Fibroblast of the conjunctiva (primary cell): ENCODE data around the gene CSF3R.

Experiments
- DNase-seq: peaks from one replicate; pipeline ENCODE4 v3.0.0-alpha.2; 2010; ENCODE audit warnings: low read depth

CSF3R gene

GRCh38 chr1:36457691-36458090, 25.0 kb downstream of the CSF3R start:
- no peak for DNase-seq

DNA sequence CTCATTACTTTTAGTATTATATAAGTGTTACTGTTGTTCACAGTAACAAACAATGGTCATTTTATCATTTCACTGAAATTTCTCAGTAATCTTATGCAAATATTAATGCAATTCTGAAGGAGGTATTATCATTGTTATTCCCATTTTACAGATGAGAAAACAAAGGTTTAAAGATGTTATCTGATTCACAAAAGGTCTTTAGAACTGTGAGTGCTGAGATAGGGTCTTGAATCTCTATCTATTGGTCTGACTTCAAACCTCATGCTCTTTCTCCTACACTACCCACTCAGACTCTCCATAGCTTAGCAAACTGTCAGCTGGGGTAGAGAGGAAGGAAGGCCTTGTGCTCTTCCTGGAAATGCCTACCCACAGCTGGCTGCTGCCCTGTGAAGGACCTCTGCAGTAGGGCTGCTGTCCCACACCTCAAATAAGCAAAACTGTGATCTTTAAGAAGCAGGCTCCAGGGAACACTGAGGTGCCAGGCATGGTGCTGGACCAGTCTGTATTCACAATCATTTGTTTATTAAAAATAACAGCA, 26.3 kb downstream of the CSF3R start:
- DNase-seq, result no peak

GRCh38 chr1:36455386-36455785, 27.3 kb downstream of the CSF3R start:
- DNase-seq, result no peak

DNA sequence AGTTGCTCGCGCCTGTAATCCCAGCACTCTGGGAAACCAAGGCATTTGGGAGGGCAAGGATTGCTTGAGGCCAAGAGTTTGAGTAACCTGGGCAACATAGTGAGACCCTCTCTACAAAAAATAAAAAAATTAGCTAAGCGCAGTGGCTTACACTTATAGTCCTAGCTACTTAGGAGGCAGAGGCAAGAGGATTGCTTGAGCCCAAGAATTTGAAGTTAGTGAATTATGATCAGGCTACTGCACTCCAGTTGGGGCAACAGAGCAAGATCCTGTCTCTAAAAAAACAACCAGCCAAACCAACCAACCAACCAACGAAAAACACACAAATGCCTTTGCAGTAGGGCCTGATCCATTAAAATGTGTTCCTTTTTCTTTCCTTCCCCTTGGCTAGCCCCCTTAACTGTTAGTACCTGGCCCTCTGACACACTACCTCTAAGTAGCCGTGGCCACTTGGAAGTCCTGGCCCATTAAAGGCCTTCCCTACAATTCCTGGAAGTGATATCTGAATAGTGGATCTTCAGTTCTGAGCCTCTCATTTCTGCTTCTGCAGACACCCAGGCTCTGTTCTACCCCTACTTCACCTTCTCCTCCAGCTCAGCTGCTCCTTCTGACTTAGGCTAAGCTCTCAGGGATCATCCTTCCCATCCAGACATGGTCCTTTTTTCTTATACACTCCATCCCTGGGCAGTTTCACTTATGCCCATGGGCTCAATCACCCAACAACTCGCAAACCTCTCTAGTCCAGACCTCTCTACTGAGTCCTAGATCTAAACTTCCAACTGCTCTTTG, 28.9 kb downstream of the CSF3R start:
- no peak for DNase-seq

DNA sequence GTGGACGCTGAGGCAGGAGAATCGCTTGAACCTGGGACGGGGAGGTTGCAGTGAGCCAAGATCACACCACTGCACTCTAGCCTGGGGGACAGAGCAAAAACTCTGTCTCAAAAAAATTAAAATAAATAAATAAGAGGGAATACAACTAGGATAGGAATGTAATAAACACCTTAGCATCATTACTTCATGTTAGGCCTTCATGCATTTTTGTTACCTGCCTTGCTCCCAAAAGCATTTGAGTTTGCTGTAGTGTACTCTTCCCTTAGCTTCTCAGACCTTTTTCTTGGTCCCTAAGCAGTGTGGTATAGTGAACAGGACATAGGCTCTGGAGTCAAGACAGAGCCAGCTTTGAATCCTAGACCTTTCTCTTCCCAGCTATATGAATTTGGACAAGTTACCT, 29.7 kb downstream of the CSF3R start:
- no peak for DNase-seq

- no peak for DNase-seq
Measured at GRCh38 chr1:36450919-36451305, 31.8 kb downstream of the CSF3R start.

DNA sequence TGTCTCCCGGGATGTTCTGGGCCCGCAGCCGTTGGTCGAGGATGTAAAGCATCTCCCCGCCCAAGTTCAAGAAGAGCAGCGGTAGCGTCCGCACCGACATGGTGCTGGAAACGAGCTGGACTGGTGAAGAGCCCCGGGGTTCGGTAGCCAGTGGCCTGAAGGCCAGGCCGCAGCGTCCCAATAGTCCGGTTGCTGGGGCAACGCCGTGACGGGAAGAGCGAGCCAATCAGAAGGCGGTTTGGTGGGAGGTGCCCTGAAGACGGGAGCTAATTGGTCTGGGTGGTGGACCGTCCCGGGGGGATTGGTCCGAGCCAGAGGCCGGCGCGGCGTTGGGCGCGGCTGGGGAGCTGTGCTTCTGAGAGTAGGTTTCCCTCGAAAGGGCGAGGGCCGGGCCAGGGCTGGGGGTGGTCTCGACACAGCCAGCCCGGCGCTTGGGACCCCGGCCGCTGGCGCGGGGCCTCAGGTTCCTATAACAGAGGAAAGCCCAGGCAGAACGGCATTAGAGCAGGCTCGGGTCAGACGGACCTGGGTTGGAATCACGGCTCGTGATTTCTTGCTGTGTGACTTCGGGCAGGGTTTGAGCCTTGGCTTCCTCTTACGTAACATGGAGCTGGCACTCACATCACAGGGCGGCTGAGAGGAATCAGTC, 32.3 kb downstream of the CSF3R start, which contains the start of gene OSCP1:
OSCP1 (minus strand) TSS at position 182 of the 649 bp plus-strand sequence; CDS start at position 100, 82 bp downstream.
- peak; percentile 96 for DNase-seq

DNA sequence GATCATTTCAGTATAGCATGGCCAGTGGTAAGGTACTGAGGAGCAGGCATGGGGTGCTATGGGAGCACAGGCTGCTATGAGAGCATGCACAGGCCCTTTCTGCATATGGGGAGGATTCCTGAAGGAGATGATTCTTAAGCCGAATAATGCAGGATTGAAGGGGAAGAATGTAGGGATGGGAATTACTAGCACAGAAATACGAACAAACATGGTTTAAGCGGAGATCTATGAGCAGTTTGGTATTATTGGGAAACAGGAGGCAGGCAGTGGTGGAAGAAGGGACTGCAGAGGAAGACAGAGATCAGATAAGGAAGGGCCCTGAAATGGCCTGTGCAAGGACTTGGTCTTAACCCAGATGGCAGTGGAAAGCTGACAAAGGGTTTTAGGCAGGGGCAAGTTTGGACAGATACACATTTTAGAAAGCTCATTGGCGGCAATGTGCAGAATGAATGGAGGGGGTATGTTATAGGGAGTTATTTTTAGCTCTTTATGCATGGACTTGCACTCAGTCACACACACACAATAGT, 34.1 kb downstream of the CSF3R start:
- no peak for DNase-seq

- no peak for DNase-seq
Measured at GRCh38 chr1:36447450-36447849, 35.3 kb downstream of the CSF3R start.

DNA sequence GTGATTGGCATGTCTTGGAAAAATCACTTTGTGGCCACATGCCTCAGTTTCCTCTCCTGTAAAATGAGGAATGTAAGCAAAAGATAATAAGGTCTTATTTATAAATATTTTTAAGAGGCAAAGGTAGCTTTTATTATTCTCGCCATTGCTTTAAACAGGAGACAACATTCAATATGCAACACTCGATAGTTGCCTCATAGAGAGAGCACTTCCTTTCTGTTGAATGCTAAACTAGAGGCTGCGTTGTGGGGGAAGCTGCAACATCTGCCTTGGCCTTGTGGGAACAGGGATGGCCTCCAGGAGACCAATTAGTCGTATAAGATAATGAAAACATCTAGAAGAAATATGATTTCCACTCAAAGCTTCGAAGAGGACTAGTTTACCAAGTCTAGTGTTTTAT, 36.0 kb downstream of the CSF3R start:
- DNase-seq, result no peak

GRCh38 chr1:36446271-36446670, 36.4 kb downstream of the CSF3R start:
- DNase-seq, result no peak

DNA sequence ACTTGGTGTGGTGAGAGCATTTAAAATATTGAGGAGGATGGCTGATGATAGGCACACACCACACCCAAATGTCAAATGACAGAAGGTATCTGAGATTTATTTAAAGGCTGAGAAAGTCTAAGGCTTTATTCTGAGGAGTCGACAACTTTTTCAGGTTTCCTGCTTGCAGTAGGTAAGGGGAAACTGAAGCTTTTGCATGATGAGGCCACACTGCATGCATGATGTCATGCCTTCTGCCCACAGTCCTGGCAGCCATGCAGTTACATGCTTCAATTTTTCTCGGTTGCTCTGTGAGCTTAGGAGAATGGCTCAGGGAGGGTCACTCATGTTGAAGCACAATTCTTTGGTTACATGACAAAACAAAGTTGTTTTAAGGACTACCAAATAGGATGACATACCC, 39.4 kb downstream of the CSF3R start:
- DNase-seq, result no peak

GRCh38 chr1:36442337-36442736, 40.4 kb downstream of the CSF3R start:
- no peak for DNase-seq

DNA sequence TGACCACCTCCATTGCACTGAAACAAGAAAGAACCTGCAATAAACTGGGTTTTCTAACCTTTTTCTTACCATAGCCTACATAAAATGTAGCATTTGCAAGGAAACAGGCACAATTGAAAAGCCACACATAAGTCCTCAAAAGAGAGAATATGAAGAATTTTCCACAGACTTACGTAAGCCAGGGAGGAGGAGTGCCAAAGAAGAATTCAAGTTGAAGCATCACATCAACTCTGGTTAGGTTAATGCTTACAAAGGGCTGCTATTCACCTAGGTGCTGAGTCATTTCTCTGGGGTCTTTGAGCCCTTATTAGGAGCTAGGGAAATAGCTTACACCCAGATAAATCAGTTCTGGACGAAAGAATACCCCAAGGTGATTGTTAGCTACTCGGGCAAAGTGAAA, 42.1 kb downstream of the CSF3R start:
- no peak for DNase-seq

- DNase-seq, result no peak
Measured at GRCh38 chr1:36440044-36440443, 42.7 kb downstream of the CSF3R start.

DNA sequence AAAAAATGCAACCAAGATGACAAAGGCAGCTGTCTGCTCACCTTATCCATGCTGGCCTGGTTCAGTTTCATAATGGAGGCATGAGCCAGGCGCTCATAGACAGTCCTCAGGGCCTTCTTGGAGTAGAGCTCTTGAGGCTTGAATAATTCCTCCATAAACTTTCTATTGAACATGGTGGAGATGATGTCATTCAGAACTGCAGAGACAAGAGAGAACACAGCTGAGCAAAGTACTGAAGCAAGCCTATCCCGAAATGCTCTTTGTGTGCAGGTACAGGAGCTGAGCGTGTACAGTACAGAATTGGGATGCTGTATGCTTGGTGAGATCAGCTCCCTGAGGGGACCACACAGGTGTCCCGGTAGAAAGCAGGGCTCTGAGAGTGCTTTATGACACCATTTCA, 44.0 kb downstream of the CSF3R start:
- DNase-seq, result no peak

DNA sequence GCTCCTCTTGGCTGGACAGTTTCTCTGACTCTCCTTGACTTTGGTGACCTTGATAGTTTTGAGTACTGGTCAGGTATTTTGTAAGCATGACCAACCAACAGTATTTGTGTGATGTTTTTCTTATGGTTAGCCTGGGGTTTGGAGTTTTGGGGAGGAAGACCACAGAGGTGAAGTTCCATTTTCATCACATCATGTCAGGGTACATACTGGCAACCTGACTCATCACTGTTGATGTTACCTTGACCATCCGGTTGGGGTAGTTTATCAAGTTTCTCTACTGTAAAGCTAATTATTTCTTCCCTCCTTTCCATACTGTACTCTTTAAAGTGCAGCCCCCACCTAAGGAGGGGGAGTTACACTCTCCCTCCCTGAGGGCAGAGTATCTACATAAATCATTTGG, 45.9 kb downstream of the CSF3R start:
- DNase-seq, result no peak

- DNase-seq, result no peak
Measured at GRCh38 chr1:36433102-36433501, 49.6 kb downstream of the CSF3R start.

DNA sequence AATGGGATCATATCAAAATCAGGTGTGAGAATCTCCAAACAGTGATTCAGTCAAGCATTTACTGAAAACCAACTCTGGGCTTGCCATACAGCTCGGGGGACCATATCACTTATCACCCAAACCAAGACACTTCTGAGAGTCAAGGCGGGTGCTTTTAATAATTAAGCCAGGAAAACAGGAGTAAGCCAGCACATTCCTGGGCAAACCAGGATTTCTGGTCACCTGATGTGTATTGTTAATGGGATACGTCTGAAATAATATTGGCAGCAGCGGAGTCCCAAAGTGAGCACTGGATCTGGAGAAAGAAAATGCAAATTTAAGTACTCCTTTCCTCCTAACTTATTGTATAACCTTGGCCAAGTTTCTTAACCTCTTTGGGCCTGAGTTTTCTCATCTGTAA, 50.1 kb downstream of the CSF3R start:
- DNase-seq, result no peak

DNA sequence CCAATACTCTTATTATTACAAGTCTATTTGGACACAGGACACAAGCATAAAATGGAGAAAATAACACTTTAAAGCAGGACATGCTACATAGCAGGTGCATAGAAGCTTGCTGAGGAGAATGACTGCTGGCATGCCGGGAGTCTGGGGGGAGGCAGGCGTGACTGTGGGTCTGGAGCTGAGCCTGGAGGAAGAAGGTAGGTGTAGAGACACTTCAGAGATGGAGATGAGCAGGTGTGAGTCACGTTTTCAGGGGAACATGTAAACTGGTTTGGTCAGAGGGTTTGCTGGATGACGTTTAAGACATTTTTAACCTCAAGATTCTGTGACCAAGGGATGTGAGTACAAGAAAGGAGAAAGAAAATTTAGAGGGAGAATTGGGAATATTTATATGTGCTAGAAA, 56.9 kb downstream of the CSF3R start:
- no peak for DNase-seq

- DNase-seq, result no peak
Measured at GRCh38 chr1:36421649-36422048, 61.1 kb downstream of the CSF3R start.

GRCh38 chr1:36420836-36421317, 61.8 kb downstream of the CSF3R start:
- DNase-seq, result peak; percentile 77

DNA sequence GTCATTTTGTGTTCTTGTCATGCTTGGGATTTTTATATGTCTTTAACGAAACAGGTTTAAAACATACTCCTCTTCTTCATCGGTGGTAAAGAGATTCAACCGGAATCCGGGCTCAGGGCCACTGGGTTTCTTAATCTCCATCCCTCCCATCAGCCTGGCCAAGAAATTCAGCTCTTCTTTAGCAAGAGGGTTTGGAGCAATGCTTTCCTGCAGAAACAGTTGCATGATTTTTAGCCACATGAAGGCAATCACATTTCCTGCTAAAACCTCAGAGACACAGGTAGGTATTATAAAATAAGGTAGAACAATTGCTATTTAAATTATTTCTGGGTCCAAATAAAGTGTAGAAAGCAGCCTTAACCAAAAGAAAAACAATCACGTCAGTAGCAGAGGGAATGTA, 62.3 kb downstream of the CSF3R start:
- peak; percentile 8 for DNase-seq
